ENCODE results near the gene DTX4. TPM values are rescaled to one million over a fixed set of nuclear protein-coding genes. Genes with fewer than 3 reads are reported as not detected.

Gene DTX4
- total RNA-seq, 2 experiments from 2014 or later, result 0.93 to 1.0 TPM

DNA sequence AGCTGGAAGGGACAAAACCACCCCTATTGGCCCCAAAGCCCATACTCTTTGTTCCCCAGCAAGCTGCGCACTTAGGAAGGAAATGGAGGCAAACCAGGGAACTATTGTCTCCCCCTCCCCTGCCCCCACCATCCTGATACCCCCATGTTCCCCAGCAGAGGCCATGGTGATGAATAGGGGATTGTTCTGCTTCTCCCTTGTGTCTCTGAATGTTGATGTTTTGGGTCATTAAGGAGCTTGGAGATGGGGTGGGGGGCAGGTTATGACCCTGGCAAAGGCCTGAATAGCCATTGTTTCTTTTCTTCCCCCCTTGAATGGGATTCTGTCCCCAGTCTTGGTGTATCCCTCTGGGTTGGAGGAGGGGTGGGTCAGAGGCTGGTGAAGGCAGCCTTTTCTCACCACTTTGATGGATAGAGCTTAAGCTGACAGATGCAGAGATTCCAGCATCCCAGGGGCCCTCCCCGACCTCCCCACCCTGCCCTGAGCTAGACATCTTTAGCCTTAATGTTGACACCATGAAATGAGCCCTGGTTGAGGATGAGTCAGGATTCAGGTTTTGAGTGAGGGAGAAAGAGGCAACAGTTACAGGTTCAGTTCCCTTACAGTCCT lies 8.3 kb downstream of the DTX4 start:
- no peaks in the 10 kb centered on the region for H3K4me1 Mint-ChIP-seq (ENCODE audit: low read depth)
- Histone ChIP-seq H3K36me3 (ENCODE audit: insufficient read depth, low read length) (no peaks in the 10 kb centered on the region), H3K4me1 (ENCODE audit: insufficient read depth, low read length) (no peaks in the 10 kb centered on the region), H3K27ac (ENCODE audit: low read depth in 1 of 2, low read length in 2 of 2) (no peak overlapping the region), H3K27me3 (ENCODE audit: control insufficient read depth in 1 of 2, insufficient read depth in 2 of 2, low read length in 2 of 2) (no peaks in the 10 kb centered on the region), H3K9me3 (ENCODE audit: control insufficient read depth in 1 of 2, insufficient read depth in 1 of 2, low read length in 2 of 2) (peaks cover 0 to 4% of the 10 kb centered on the region in 2 experiments), H3K4me3 (ENCODE audit: low read length) (no peak overlapping the region)
- CTCF ChIA-PET, result interaction anchor here (0.8 to 1.7 kb wide), 2 partner anchors 9 to 122 kb away, joined by 3 to 18 read pairs; partner anchors contain the start of gene DTX4
- H3K36me3 Mint-ChIP-seq (ENCODE audit: low read depth), result no peaks in the 10 kb centered on the region
- ATAC-seq (ENCODE audit: poor library complexity) (no peak), DNase-seq (no peak)
- H3K9me3 Mint-ChIP-seq, result no peaks in the 10 kb centered on the region
- intact Hi-C loops (cut with DNase I, micrococcal nuclease), result no loop called here
- H3K4me3 Mint-ChIP-seq, result no peak overlapping the region
- TF ChIP-seq, protein P1, sequence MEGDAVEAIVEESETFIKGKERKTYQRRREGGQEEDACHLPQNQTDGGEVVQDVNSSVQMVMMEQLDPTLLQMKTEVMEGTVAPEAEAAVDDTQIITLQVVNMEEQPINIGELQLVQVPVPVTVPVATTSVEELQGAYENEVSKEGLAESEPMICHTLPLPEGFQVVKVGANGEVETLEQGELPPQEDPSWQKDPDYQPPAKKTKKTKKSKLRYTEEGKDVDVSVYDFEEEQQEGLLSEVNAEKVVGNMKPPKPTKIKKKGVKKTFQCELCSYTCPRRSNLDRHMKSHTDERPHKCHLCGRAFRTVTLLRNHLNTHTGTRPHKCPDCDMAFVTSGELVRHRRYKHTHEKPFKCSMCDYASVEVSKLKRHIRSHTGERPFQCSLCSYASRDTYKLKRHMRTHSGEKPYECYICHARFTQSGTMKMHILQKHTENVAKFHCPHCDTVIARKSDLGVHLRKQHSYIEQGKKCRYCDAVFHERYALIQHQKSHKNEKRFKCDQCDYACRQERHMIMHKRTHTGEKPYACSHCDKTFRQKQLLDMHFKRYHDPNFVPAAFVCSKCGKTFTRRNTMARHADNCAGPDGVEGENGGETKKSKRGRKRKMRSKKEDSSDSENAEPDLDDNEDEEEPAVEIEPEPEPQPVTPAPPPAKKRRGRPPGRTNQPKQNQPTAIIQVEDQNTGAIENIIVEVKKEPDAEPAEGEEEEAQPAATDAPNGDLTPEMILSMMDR (IDR thresholded peaks at IDR 0.05), result no peak
- H3K27ac Mint-ChIP-seq, result no peak overlapping the region
- no peaks in the 10 kb centered on the region for H3K27me3 Mint-ChIP-seq
- POLR2A ChIA-PET, result no interaction called here

DNA sequence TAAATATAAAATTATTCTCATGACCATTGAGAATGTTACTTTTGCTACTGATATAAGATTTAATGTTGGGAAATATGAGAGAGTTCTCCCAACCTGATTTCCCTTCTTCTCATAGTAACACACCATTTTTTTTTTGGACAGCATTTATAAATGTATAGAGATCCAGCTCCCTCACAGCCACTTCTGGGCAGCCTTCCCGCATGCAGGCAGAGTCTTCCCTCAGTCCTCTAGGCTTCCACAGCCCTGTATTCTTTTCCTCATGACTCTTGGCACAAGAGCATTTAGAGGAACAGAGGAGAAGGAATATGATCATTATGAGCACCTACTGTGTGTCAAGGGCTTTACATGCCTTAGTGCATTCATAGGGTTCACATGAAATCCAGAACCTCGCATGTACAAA lies 9.0 kb downstream of the DTX4 start:
- POLR2A ChIA-PET, result no interaction called here
- intact Hi-C loops (cut with DNase I, micrococcal nuclease), result no loop called here

DNA sequence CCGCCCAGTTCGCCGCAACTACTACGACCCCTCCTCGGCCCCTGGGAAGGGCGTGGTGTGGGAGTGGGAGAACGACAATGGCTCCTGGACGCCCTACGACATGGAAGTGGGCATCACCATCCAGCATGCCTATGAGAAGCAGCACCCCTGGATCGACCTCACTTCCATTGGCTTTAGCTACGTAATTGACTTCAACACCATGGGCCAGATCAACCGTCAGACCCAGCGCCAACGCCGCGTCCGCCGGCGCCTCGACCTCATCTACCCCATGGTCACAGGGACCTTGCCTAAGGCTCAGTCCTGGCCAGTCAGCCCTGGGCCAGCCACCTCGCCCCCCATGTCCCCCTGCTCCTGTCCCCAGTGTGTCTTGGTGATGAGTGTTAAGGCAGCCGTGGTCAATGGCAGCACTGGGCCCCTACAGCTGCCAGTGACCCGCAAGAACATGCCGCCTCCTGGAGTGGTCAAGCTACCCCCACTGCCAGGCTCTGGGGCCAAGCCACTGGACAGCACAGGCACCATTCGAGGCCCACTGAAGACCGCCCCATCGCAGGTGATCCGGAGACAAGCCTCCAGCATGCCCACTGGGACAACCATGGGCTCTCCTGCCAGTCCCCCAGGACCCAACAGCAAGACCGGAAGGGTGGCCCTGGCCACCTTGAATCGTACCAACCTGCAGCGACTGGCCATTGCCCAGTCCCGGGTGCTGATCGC lies 10.0 kb downstream of the DTX4 start:
- no peak overlapping the region for H3K4me3 Mint-ChIP-seq
- no peaks in the 10 kb centered on the region for H3K27me3 Mint-ChIP-seq
- no peak overlapping the region for H3K27ac ChIP-seq (ENCODE audit: low read depth in 1 of 2, low read length in 2 of 2)
- H3K27me3 ChIP-seq (ENCODE audit: control insufficient read depth in 1 of 2, insufficient read depth in 2 of 2, low read length in 2 of 2), result no peaks in the 10 kb centered on the region
- H3K9me3 Mint-ChIP-seq, result no peaks in the 10 kb centered on the region
- intact Hi-C loops (cut with DNase I, micrococcal nuclease), result no loop called here
- H3K36me3 ChIP-seq (ENCODE audit: insufficient read depth, low read length), result no peaks in the 10 kb centered on the region
- no peak overlapping the region for H3K4me3 ChIP-seq (ENCODE audit: low read length)
- no peak for ATAC-seq (ENCODE audit: poor library complexity)
- TF ChIP-seq, protein P1 (IDR thresholded peaks at IDR 0.05), result no peak
- H3K4me1 Mint-ChIP-seq (ENCODE audit: low read depth), result no peaks in the 10 kb centered on the region
- peaks cover 6% of the 10 kb centered on the region for H3K4me1 ChIP-seq (ENCODE audit: insufficient read depth, low read length)
- H3K27ac Mint-ChIP-seq, result no peak overlapping the region
- CTCF ChIA-PET, result interaction anchor here (0.7 to 2.7 kb wide), 3 partner anchors 11 to 15 kb away, joined by 3 to 15 read pairs (median 4); partner anchors contain the start of gene DTX4
- H3K36me3 Mint-ChIP-seq (ENCODE audit: low read depth), result no peaks in the 10 kb centered on the region
- no peak for DNase-seq
- POLR2A ChIA-PET, result interaction anchor here (0.6 kb wide), 1 partner anchor 10 kb away, joined by 4 read pairs; the partner anchor contains the start of gene DTX4
- peaks cover 0 to 4% of the 10 kb centered on the region in 2 experiments for H3K9me3 ChIP-seq (ENCODE audit: control insufficient read depth in 1 of 2, insufficient read depth in 1 of 2, low read length in 2 of 2)

More for the DNA sequence above, 9.0 kb downstream of the DTX4 start:
- no peak overlapping the region for H3K4me3 Mint-ChIP-seq
- H3K9me3 Mint-ChIP-seq, result no peaks in the 10 kb centered on the region
- DNase-seq (no peak), ATAC-seq (ENCODE audit: poor library complexity) (no peak)
- H3K27ac Mint-ChIP-seq, result no peak overlapping the region
- H3K36me3 Mint-ChIP-seq (ENCODE audit: low read depth), result no peaks in the 10 kb centered on the region
- Histone ChIP-seq H3K27ac (ENCODE audit: low read depth in 1 of 2, low read length in 2 of 2) (no peak overlapping the region), H3K27me3 (ENCODE audit: control insufficient read depth in 1 of 2, insufficient read depth in 2 of 2, low read length in 2 of 2) (no peaks in the 10 kb centered on the region), H3K9me3 (ENCODE audit: control insufficient read depth in 1 of 2, insufficient read depth in 1 of 2, low read length in 2 of 2) (peaks cover 0 to 4% of the 10 kb centered on the region in 2 experiments), H3K36me3 (ENCODE audit: insufficient read depth, low read length) (no peaks in the 10 kb centered on the region), H3K4me1 (ENCODE audit: insufficient read depth, low read length) (no peaks in the 10 kb centered on the region), H3K4me3 (ENCODE audit: low read length) (no peak overlapping the region)
- CTCF ChIA-PET, result interaction anchor here (1.7 kb wide), 1 partner anchor 9 kb away, joined by 18 read pairs; the partner anchor contains the start of gene DTX4
- no peaks in the 10 kb centered on the region for H3K27me3 Mint-ChIP-seq
- H3K4me1 Mint-ChIP-seq (ENCODE audit: low read depth), result no peaks in the 10 kb centered on the region
- TF ChIP-seq, protein P1 (IDR thresholded peaks at IDR 0.05), result no peak
